ENCODE results near the gene SEMA5B. TPM values are rescaled to one million over a fixed set of nuclear protein-coding genes. Genes with fewer than 3 reads are reported as not detected.

The SEMA5B gene
- total RNA-seq, 1 experiment from 2014 or later: 9.4 TPM

GRCh38 chr3:123020709-123021108 lies 6.9 kb downstream of the SEMA5B start:
- H3K4ac ChIP-seq (ENCODE audit: low read depth, low read length): no peak overlapping the region
- WGBS (ENCODE audit: extremely low coverage, insufficient read length, low lambda C conversion rate): no CpG with 5 or more reads among the region's 3 CpGs
- no peaks in the 10 kb centered on the region for H3K79me2 ChIP-seq (ENCODE audit: insufficient read depth, low read length)
- H3T11ph ChIP-seq (ENCODE audit: low read length): no peak overlapping the region
- DNase-seq: no peak
- H3K56ac ChIP-seq (ENCODE audit: insufficient read length, low read depth, low read length): no peak overlapping the region
- no peak overlapping the region for H2BK15ac ChIP-seq (ENCODE audit: low read depth, low read length)
- H3K23ac ChIP-seq (ENCODE audit: insufficient read length, low read depth, low read length): no peak overlapping the region
- no peak overlapping the region for H2BK120ac ChIP-seq (ENCODE audit: low read depth, low read length, poor library complexity, severe bottlenecking)
- no peak overlapping the region for H4K5ac ChIP-seq (ENCODE audit: insufficient read length, low read depth, low read length)
- H3K27me3 Mint-ChIP-seq (ENCODE audit: low read depth): peaks cover 50% of the 10 kb centered on the region
- H3K4me1 ChIP-seq (ENCODE audit: insufficient read depth, low read length): peaks cover 22% of the 10 kb centered on the region; the same call in 1 of the 2 replicates
- no peak for TF ChIP-seq CTCF (conservative IDR thresholded peaks at IDR 0.05)
- H3K9ac ChIP-seq (ENCODE audit: extremely low read depth, insufficient read length, low read length): no peak overlapping the region
- H3K27ac ChIP-seq (ENCODE audit: insufficient read length, low read depth, low read length): no peak overlapping the region
- peaks cover 37 to 57% of the 10 kb centered on the region in 2 experiments for H3K4me1 Mint-ChIP-seq
- H4K20me1 ChIP-seq (ENCODE audit: control insufficient read depth, insufficient read depth, insufficient read length): no peaks in the 10 kb centered on the region
- H4K8ac ChIP-seq (replicated peaks; ENCODE audit: insufficient read length, low read depth, low read length): no peak overlapping the region
- H3K14ac ChIP-seq (ENCODE audit: insufficient read depth, low read length): no peak overlapping the region
- H3K79me1 ChIP-seq (ENCODE audit: insufficient read depth, low read depth, low read length, poor library complexity, severe bottlenecking): no peaks in the 10 kb centered on the region
- no peak overlapping the region for H2BK20ac ChIP-seq (ENCODE audit: low read depth, low read length, poor library complexity, severe bottlenecking)
- H3K9me3 ChIP-seq (ENCODE audit: control insufficient read depth, low read depth, low read length): no peaks in the 10 kb centered on the region
- H3K36me3 Mint-ChIP-seq (ENCODE audit: insufficient read depth in 1 of 3, low read depth in 3 of 3): peaks cover 0 to 6% (median 0%) of the 10 kb centered on the region in 3 experiments; a peak in 3 of 7 replicates
- H3K27ac Mint-ChIP-seq: no peak overlapping the region; a peak in 1 of 7 replicates
- H3K18ac ChIP-seq (ENCODE audit: insufficient read length, low read depth, low read length): no peak overlapping the region
- H2AK5ac ChIP-seq (ENCODE audit: insufficient read length, low read length): no peak overlapping the region
- H3K23me2 ChIP-seq (ENCODE audit: insufficient read length, low read depth, low read length, poor library complexity, severe bottlenecking): peaks cover 3% of the 10 kb centered on the region
- no peak overlapping the region for H2AFZ ChIP-seq (ENCODE audit: low read length)
- H2BK5ac ChIP-seq (ENCODE audit: insufficient read length, low read length): no peak overlapping the region
- no peak overlapping the region for H4K91ac ChIP-seq (ENCODE audit: insufficient read length, low read depth, low read length)
- H2BK12ac ChIP-seq (ENCODE audit: insufficient read length, low read depth, low read length): no peak overlapping the region
- H3K27me3 ChIP-seq (ENCODE audit: insufficient read depth, low read length): peaks cover 7% of the 10 kb centered on the region; the same call in 1 of the 2 replicates
- H3K4me3 Mint-ChIP-seq: no peak overlapping the region
- no peaks in the 10 kb centered on the region; a peak in 1 of 5 replicates for H3K9me3 Mint-ChIP-seq
- H3K4me2 ChIP-seq (ENCODE audit: insufficient read depth, insufficient read length, low read length): no peak overlapping the region

Measured in H9 (cell line).